K562 (cell line): ENCODE results near the gene CSH1. TPM values are rescaled to one million over a fixed set of nuclear protein-coding genes. Genes with fewer than 3 reads are reported as not detected.
"Not testable (repeated sequence)": the region's sequence is repeated elsewhere in the genome, so short reads cannot be mapped to it uniquely, and the experiment has no call there.

ENCODE experiments used
- ATAC-seq: fragments of 200-7000 bp; cut with Tn5 transposase; 3 replicates; pipeline ENCODE4 v1.9.1; 2020; ENCODE audit warnings: moderate library complexity
- BruUV-seq: library from RNA; stranded (reverse); fragments of 400-500 nt; replicated peaks from 2 replicates; lab custom pipeline; 2021; lab: Mats Ljungman, UMichigan
- CTCF ChIA-PET: fragments of 300-600 bp; formaldehyde crosslinking; extraction: SDS; loops from one replicate; lab custom pipeline; 2021; ENCODE audit warnings: low intra/inter-chr PET ratio; lab: Yijun Ruan, JAX
- POLR2A ChIA-PET: fragments of 300-600, 350-650 bp; sonication (Branson Sonifier 250); formaldehyde crosslinking; extraction: SDS; loops from one replicate; lab custom pipeline; 2021; ENCODE audit warnings: antibody characterized with exemption, inconsistent platforms; lab: Yijun Ruan, JAX
- DNase-seq, 4 experiments: peaks; one replicate each; pipeline versions ENCODE4 v3.0.0 to v3.0.0-alpha.2; 2011 to 2018; ENCODE audit warnings: low spot score in 3 of 4, mixed read lengths in 3 of 4; ENCODE audit errors: extremely low read depth in 1 of 4
- FAIRE-seq: peaks from 2 replicates; lab custom pipeline; 2011; peaks lifted over from hg19 to GRCh38; lab: Jason Lieb, UNC
- H2AFZ ChIP-seq: 2 replicates; pipeline ENCODE4 v1.6.0; 2011; ENCODE audit warnings: low read depth, low read length, control low read depth, inconsistent platforms
- H3K27ac ChIP-seq: fragments of 200-600 bp; 3 replicates; pipeline ENCODE4 v1.8.0; 2011; ENCODE audit warnings: low read depth, mild to moderate bottlenecking, control low read depth, inconsistent platforms, low read length, moderate library complexity, mixed read lengths; ENCODE audit errors: extremely low read depth
- H3K27me3 ChIP-seq, 2 experiments: fragments of 300-600 bp in 1 of 2; 2 replicates in 1 of 2; 3 replicates in 1 of 2; pipeline versions ENCODE4 v1.6.0 to v1.8.0; 2011; ENCODE audit warnings: inconsistent platforms in 2 of 2, low read length in 2 of 2, mild to moderate bottlenecking in 1 of 2, mixed read lengths in 1 of 2, moderate library complexity in 1 of 2; ENCODE audit not compliant: control insufficient read depth in 2 of 2, insufficient read depth in 2 of 2
- H3K36me3 ChIP-seq: fragments of 300-600 bp; 3 replicates; pipeline ENCODE4 v1.8.0; 2011; ENCODE audit warnings: mild to moderate bottlenecking, low read length, inconsistent platforms; ENCODE audit not compliant: control insufficient read depth, insufficient read depth
- H3K4me1 ChIP-seq, 2 experiments: fragments of 200-600 bp in 1 of 2; replicated peaks in 1 of 2; 2 replicates in 1 of 2; 3 replicates in 1 of 2; pipeline versions ENCODE4 v1.5.1 to v1.8.0; 2011; ENCODE audit warnings: inconsistent platforms in 2 of 2, low read length in 2 of 2, mild to moderate bottlenecking in 1 of 2, mixed read lengths in 1 of 2, moderate library complexity in 1 of 2; ENCODE audit not compliant: control insufficient read depth in 2 of 2, insufficient read depth in 2 of 2
- H3K4me2 ChIP-seq: 2 replicates; pipeline ENCODE4 v1.6.1; 2011; ENCODE audit warnings: low read length, control low read depth, inconsistent platforms, mixed read lengths; ENCODE audit not compliant: insufficient read depth
- H3K4me3 ChIP-seq: fragments of 200-600 bp; sonication (generic), shearing (Covaris generic); 2 replicates; pipeline ENCODE4 v1.5.1; 2016; ENCODE audit warnings: control low read depth, inconsistent platforms
- H3K79me2 ChIP-seq: fragments of 200-600 bp; 3 replicates; pipeline ENCODE4 v1.8.0; 2011; ENCODE audit warnings: low read length, inconsistent platforms; ENCODE audit not compliant: control insufficient read depth, insufficient read depth
- H3K9ac ChIP-seq, 2 experiments: 2 replicates each; pipeline versions ENCODE4 v1.6.0 to v1.6.1; 2011; ENCODE audit warnings: low read depth in 2 of 2, low read length in 2 of 2, control low read depth in 1 of 2, inconsistent platforms in 1 of 2, mild to moderate bottlenecking in 1 of 2, mixed read lengths in 1 of 2; ENCODE audit not compliant: insufficient read depth in 1 of 2
- H3K9me1 ChIP-seq: one replicate; pipeline ENCODE4 v1.6.0; 2011; ENCODE audit warnings: inconsistent platforms, mild to moderate bottlenecking, low read length, moderate library complexity; ENCODE audit not compliant: control insufficient read depth, insufficient read depth
- H3K9me3 ChIP-seq: replicated peaks from 2 replicates; pipeline ENCODE4 v1.5.1; 2011; ENCODE audit warnings: low read depth, low read length, inconsistent platforms; ENCODE audit not compliant: control insufficient read depth, insufficient read depth
- H4K20me1 ChIP-seq: replicated peaks from 2 replicates; pipeline ENCODE4 v1.6.1; 2011; ENCODE audit warnings: low read length, inconsistent platforms, mixed read lengths; ENCODE audit not compliant: control insufficient read depth, insufficient read depth
- RFX1 ChIP-seq: fragments of 450-650 bp; IDR thresholded peaks from 2 replicates; pipeline ENCODE4 v1.6.1; 2016; ENCODE audit warnings: mild to moderate bottlenecking, moderate library complexity
- WGBS: fragments of 100-300 bp; shearing (Covaris generic); methylation state at CpG from one replicate; pipeline ENCODE4 v1.1.6; 2016; ENCODE audit warnings: low coverage, mixed read lengths; ENCODE audit not compliant: insufficient coverage; ENCODE audit errors: missing lambda C conversion rate; 5-methylcytosine and 5-hydroxymethylcytosine counted together
- in situ Hi-C: fragments of 300-500 bp; cut with MboI; formaldehyde crosslinking; loops from 4 replicates; pipeline ENCODE4 v1.15.0; 2018; ENCODE audit warnings: inconsistent platforms, mixed read lengths
- intact Hi-C: fragments of 100-400 bp; cut with micrococcal nuclease; formaldehyde crosslinking; loops from 2 replicates; pipeline ENCODE4 v1.14.2; 2022
- polyA plus RNA-seq, 8 experiments: library from polyadenylated mRNA; depleted of rRNA in 4 of 8; stranded (reverse) in 5 of 8; unstranded in 3 of 8; fragments of >200 nt; fragmentation: Nextera tagmentation in 2 of 8; fragmentation: Illumina TruSeq in 1 of 8; extraction: Ambion mirVana in 2 of 8; extraction: Trizol in 1 of 8; gene quantifications; 2 replicates each; pipeline versions ENCODE4 v1.2.1 to v1.2.3, GENCODE V29; 2011 to 2014; ENCODE audit warnings: inconsistent platforms in 1 of 8, missing spikeins in 1 of 8
- total RNA-seq, 7 experiments: library from RNA; depleted of rRNA in 6 of 7; stranded (reverse); fragments of >200 nt in 6 of 7; fragmentation: Illumina TruSeq in 2 of 7; extraction: Trizol in 2 of 7; gene quantifications; 2 replicates each; pipeline versions ENCODE4 v1.2.1 to v1.2.3, GENCODE V29; 2011 to 2021; ENCODE audit warnings: low replicate concordance in 1 of 7

The CSH1 gene
- total and polyA plus RNA-seq, 9 of the 15 experiments (the other 6 are each of a cell fraction or from before 2014, with no cell fraction given) = not detected

GRCh38 chr17:63898899-63899798, 2.8 kb upstream of the CSH1 start:
- BruUV-seq, H3K27ac ChIP-seq, intact Hi-C loops, H3K79me2 ChIP-seq, H3K9ac ChIP-seq, CTCF ChIA-PET, H3K9me3 ChIP-seq, in situ Hi-C loops, H3K4me1 ChIP-seq, H4K20me1 ChIP-seq, H3K9me1 ChIP-seq, H2AFZ ChIP-seq, H3K4me2 ChIP-seq, H3K4me3 ChIP-seq, H3K36me3 ChIP-seq, DNase-seq, FAIRE-seq: not testable (repeated sequence)
- POLR2A ChIA-PET = interaction anchor here (1.7 kb wide), 1 partner anchor 18 kb away, joined by 5 read pairs; the partner anchor contains the start of gene GH2
- ATAC-seq = peak; percentile 26; the same call in 1 of the 3 replicates
- peaks cover 0 to 22% of the 10 kb centered on the region in 2 experiments; a peak in 4 of 5 replicates for H3K27me3 ChIP-seq
- peak; percentile 43 for TF ChIP-seq RFX1
- 8% methylated on average over 5 of the region's 6 CpGs for WGBS

GRCh38 chr17:63894821-63895220, 1.6 kb downstream of the CSH1 start:
- H3K9me3 ChIP-seq, ATAC-seq, FAIRE-seq, BruUV-seq, DNase-seq, in situ Hi-C loops, H3K27ac ChIP-seq, H3K4me2 ChIP-seq, H3K36me3 ChIP-seq, H3K79me2 ChIP-seq, H3K4me3 ChIP-seq, H2AFZ ChIP-seq, intact Hi-C loops, H4K20me1 ChIP-seq, H3K4me1 ChIP-seq, POLR2A ChIA-PET, H3K9me1 ChIP-seq, H3K9ac ChIP-seq, CTCF ChIA-PET: not testable (repeated sequence)
- 11% methylated on average over 4 of the region's 10 CpGs for WGBS
- peaks cover 0 to 13% of the 10 kb centered on the region in 2 experiments; a peak in 3 of 5 replicates for H3K27me3 ChIP-seq

GRCh38 chr17:63894021-63894420, 2.4 kb downstream of the CSH1 start:
- POLR2A ChIA-PET, BruUV-seq, H3K9me1 ChIP-seq, in situ Hi-C loops, H3K27ac ChIP-seq, intact Hi-C loops, CTCF ChIA-PET, H3K9me3 ChIP-seq, H3K79me2 ChIP-seq, H3K4me1 ChIP-seq, H3K4me3 ChIP-seq, DNase-seq, H2AFZ ChIP-seq, H3K4me2 ChIP-seq, H3K27me3 ChIP-seq, ATAC-seq, H4K20me1 ChIP-seq, FAIRE-seq, H3K9ac ChIP-seq, H3K36me3 ChIP-seq: not testable (repeated sequence)
- 0% methylated on average over 3 of the region's 3 CpGs for WGBS
